Measurements from ENCODE around the gene TLCD3A.

TLCD3A gene

GRCh38 chr17:732067-732901 lies at the start of gene TLCD3A:
TLCD3A (plus strand) TSS chr17:732596; CDS start chr17:732648, 52 bp downstream.
- TF ChIP-seq CTCF (IDR thresholded peaks at IDR 0.05; ENCODE audit: low read depth, low read length, missing control alignments) = no peak
- H3K4me3 ChIP-seq (replicated peaks; ENCODE audit: low read depth, low read length) = peak within 1 kb of the TSS; percentile 67
- DNase-seq (ENCODE audit: extremely low read depth, low read depth) = no peak

- no peak for DNase-seq (ENCODE audit: extremely low read depth, low read depth)
- H3K4me3 ChIP-seq (replicated peaks; ENCODE audit: low read depth, low read length) = no peak overlapping the region
- TF ChIP-seq CTCF (IDR thresholded peaks at IDR 0.05; ENCODE audit: low read depth, low read length, missing control alignments) = no peak
Measured at GRCh38 chr17:683040-683439, 49.4 kb upstream of the TLCD3A start.

GRCh38 chr17:683499-684254 lies 48.7 kb upstream of the TLCD3A start:
- DNase-seq (ENCODE audit: extremely low read depth, low read depth) = no peak
- H3K4me3 ChIP-seq (replicated peaks; ENCODE audit: low read depth, low read length) = no peak overlapping the region
- no peak for TF ChIP-seq CTCF (IDR thresholded peaks at IDR 0.05; ENCODE audit: low read depth, low read length, missing control alignments)

GRCh38 chr17:685006-685405 lies 47.4 kb upstream of the TLCD3A start:
- DNase-seq (ENCODE audit: extremely low read depth, low read depth) = no peak

GRCh38 chr17:688100-688989 lies 44.1 kb upstream of the TLCD3A start:
- DNase-seq (ENCODE audit: extremely low read depth, low read depth) = no peak

More at GRCh38 chr17:685006-685405, 47.4 kb upstream of the TLCD3A start:
- no peak for TF ChIP-seq CTCF (IDR thresholded peaks at IDR 0.05; ENCODE audit: low read depth, low read length, missing control alignments)
- no peak overlapping the region for H3K4me3 ChIP-seq (replicated peaks; ENCODE audit: low read depth, low read length)

More at GRCh38 chr17:688100-688989, 44.1 kb upstream of the TLCD3A start:
- TF ChIP-seq CTCF (IDR thresholded peaks at IDR 0.05; ENCODE audit: low read depth, low read length, missing control alignments) = peak; percentile 32
- no peak overlapping the region for H3K4me3 ChIP-seq (replicated peaks; ENCODE audit: low read depth, low read length)

All from HFF-Myc (cell line).